ENCODE data around the gene FERMT1.

DNA sequence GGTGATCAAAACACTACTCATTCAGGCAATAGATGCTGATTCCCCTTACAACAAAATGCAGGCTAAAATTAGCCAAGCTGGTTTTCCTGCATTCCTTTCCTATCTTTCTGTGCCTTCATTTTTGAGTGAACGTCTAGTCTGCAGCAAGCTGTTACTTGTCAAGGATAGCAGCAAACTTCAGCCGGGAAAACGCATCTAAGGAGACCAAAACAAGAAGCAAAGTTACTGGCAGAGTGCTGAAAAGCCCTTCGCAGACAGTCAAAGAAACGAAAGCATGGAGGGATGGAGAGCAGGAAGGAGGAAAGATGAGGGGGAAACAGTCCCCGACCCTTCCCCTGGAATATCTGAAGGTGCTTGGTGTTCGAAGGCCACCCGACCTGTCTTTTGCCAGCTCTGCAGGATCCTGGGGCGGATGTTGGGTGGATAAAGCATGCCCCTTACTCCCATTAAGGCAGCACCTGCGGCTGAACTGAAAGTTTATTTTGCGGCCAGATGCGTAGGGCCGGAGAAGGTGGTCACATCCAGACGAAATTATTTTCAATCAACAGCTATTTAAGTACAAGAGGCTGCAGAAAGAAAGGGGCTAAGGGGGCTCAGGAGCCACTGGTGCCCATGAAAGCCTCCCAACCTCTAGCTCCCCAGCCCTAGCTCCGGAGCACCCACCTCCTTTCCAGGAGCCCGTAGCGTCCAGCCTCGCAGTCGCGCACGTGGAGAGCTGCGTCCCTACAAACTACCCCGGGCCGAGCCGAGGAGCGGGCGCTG is 538 bp downstream of the FERMT1 start:
- TF ChIP-seq POLR2A (IDR thresholded peaks at IDR 0.05; ENCODE audit: low read length): no peak
- TF ChIP-seq GATA1 (IDR thresholded peaks at IDR 0.05; ENCODE audit: low read depth, low read length): no peak

Measured in erythroblast (primary cell).